ENCODE data around the gene ANO10.

Gene ANO10

DNA sequence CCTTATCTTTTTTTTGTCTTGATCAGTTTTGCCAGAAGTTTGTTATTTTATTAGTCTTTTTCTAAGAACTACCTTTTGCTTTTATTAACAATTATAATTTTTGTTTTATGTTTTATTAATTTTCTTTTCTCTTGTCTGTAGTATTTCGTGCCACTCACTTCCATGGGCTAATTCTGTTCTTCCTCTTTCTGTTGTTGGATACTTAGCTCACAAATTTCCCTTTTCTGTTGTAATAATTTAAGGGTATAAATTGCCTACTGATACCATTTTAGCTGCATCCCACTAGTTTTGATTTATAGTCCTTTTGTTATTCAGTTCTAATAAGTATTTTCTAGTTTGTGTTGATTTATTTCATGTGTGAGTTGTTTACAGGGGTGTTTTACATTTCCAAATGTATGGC is 286.8 kb downstream of the ANO10 start:
- H3K4me1 ChIP-seq (ENCODE audit: insufficient read depth, insufficient read length): no peaks in the 10 kb centered on the region
- H3K9me3 ChIP-seq (ENCODE audit: insufficient read depth, low read length): peaks cover 41% of the 10 kb centered on the region
- peaks cover 26% of the 10 kb centered on the region for H3K36me3 ChIP-seq (ENCODE audit: insufficient read depth, insufficient read length, low read length)
- TF ChIP-seq SUZ12 (IDR thresholded peaks at IDR 0.05; ENCODE audit: extremely low read depth, insufficient read depth, insufficient read length): no peak
- no peak for TF ChIP-seq ZNF274 (IDR thresholded peaks at IDR 0.05; ENCODE audit: low read depth, low read length)
- no peak for TF ChIP-seq YY1 (IDR thresholded peaks at IDR 0.05; ENCODE audit: insufficient read depth, insufficient read length)
- no peak for DNase-seq (ENCODE audit: low read depth, low spot score)
- no peaks in the 10 kb centered on the region for H3K27me3 ChIP-seq (ENCODE audit: insufficient read depth, insufficient read length)
- H3K9ac ChIP-seq (ENCODE audit: insufficient read length, low read depth): no peak overlapping the region
- H3K4me3 ChIP-seq (ENCODE audit: insufficient read length, low read depth): no peak overlapping the region

- TF ChIP-seq ZNF274 (IDR thresholded peaks at IDR 0.05; ENCODE audit: low read depth, low read length) (no peak), YY1 (IDR thresholded peaks at IDR 0.05; ENCODE audit: insufficient read depth, insufficient read length) (no peak)
- Histone ChIP-seq H3K4me1 (ENCODE audit: insufficient read depth, insufficient read length) (no peaks in the 10 kb centered on the region), H3K36me3 (ENCODE audit: insufficient read depth, insufficient read length, low read length) (peaks cover 18% of the 10 kb centered on the region), H3K9ac (ENCODE audit: insufficient read length, low read depth) (no peak overlapping the region), H3K27me3 (ENCODE audit: insufficient read depth, insufficient read length) (no peaks in the 10 kb centered on the region), H3K4me3 (ENCODE audit: insufficient read length, low read depth) (no peak overlapping the region), H3K9me3 (ENCODE audit: insufficient read depth, low read length) (peaks cover 15% of the 10 kb centered on the region)
- DNase-seq (ENCODE audit: low read depth, low spot score): no peak
These were observed 290.4 kb downstream of the ANO10 start for GRCh38 chr3:43331381-43331780.

DNA sequence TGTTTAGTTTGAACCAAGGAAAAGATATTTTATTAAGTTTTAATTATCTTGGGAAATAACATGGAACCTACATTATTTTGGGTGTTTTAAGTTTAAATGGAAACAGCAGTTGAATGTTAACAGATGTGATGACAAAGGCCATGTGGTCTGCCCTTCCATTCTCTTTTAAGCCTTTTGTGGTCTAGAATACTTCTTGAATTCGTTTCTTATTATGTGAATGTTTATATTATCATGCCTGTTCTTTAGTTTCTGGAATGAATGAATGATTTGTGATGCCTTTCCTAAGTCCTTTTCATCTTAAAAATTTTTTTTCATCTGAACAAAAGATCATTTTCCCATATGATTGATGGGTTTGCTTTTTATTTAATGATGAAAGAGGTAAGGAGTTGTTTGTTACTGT is 290.8 kb downstream of the ANO10 start:
- H3K27me3 ChIP-seq (ENCODE audit: insufficient read depth, insufficient read length): no peaks in the 10 kb centered on the region
- H3K4me1 ChIP-seq (ENCODE audit: insufficient read depth, insufficient read length): no peaks in the 10 kb centered on the region
- H3K9ac ChIP-seq (ENCODE audit: insufficient read length, low read depth): no peak overlapping the region
- H3K4me3 ChIP-seq (ENCODE audit: insufficient read length, low read depth): no peak overlapping the region
- no peak for DNase-seq (ENCODE audit: low read depth, low spot score)
- H3K9me3 ChIP-seq (ENCODE audit: insufficient read depth, low read length): peaks cover 11% of the 10 kb centered on the region
- H3K36me3 ChIP-seq (ENCODE audit: insufficient read depth, insufficient read length, low read length): peaks cover 18% of the 10 kb centered on the region
- TF ChIP-seq YY1 (IDR thresholded peaks at IDR 0.05; ENCODE audit: insufficient read depth, insufficient read length): no peak
- no peak for TF ChIP-seq ZNF274 (IDR thresholded peaks at IDR 0.05; ENCODE audit: low read depth, low read length)
- TF ChIP-seq SUZ12 (IDR thresholded peaks at IDR 0.05; ENCODE audit: extremely low read depth, insufficient read depth, insufficient read length): no peak

DNA sequence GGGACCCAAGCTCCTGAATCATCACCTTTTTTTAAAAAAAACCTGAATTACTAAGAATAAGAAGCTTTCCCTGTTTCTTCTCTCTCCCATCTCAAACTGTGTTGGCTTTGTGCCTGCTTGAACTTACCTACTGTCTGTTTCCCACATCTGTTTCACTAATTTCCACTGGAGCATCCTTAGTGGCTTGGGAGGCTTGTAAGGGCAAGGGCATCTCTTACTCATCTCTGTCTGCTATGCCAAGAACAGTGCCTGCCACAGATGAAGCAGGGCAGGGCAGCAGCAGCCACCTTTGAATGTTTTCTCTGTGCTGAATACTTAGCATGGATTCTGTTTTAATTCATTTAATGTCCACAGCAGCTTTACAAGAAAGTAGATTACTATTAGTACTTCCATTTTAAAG is 293.2 kb downstream of the ANO10 start:
- Histone ChIP-seq H3K36me3 (ENCODE audit: insufficient read depth, insufficient read length, low read length) (peaks cover 12% of the 10 kb centered on the region), H3K9ac (ENCODE audit: insufficient read length, low read depth) (no peak overlapping the region), H3K9me3 (ENCODE audit: insufficient read depth, low read length) (no peaks in the 10 kb centered on the region), H3K4me1 (ENCODE audit: insufficient read depth, insufficient read length) (no peaks in the 10 kb centered on the region), H3K27me3 (ENCODE audit: insufficient read depth, insufficient read length) (no peaks in the 10 kb centered on the region), H3K4me3 (ENCODE audit: insufficient read length, low read depth) (no peak overlapping the region)
- DNase-seq (ENCODE audit: low read depth, low spot score): no peak
- TF ChIP-seq YY1 (IDR thresholded peaks at IDR 0.05; ENCODE audit: insufficient read depth, insufficient read length): no peak
- no peak for TF ChIP-seq ZNF274 (IDR thresholded peaks at IDR 0.05; ENCODE audit: low read depth, low read length)
- TF ChIP-seq SUZ12 (IDR thresholded peaks at IDR 0.05; ENCODE audit: extremely low read depth, insufficient read depth, insufficient read length): no peak

DNA sequence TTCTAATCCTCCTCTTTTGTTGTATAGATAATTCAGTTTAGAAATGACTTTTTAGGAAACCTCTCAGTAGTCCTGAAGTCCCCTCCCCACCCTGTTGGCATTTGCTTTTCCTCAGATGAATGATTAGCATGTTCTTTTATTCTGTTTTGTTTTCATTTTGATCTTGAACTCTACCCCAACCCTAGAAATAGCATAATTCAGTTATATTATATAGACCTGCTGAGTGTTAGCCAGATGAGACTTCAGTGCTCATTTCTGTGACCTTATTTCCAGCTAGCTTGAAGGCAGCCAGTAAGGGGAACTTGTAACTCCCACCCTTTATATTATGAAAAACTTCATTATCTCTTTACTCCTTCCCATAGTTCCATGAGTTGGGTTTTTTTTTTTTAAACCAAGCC is 294.2 kb downstream of the ANO10 start:
- Histone ChIP-seq H3K4me3 (ENCODE audit: insufficient read length, low read depth) (no peak overlapping the region), H3K27me3 (ENCODE audit: insufficient read depth, insufficient read length) (no peaks in the 10 kb centered on the region), H3K36me3 (ENCODE audit: insufficient read depth, insufficient read length, low read length) (peaks cover 7% of the 10 kb centered on the region), H3K9me3 (ENCODE audit: insufficient read depth, low read length) (no peaks in the 10 kb centered on the region), H3K4me1 (ENCODE audit: insufficient read depth, insufficient read length) (no peaks in the 10 kb centered on the region), H3K9ac (ENCODE audit: insufficient read length, low read depth) (no peak overlapping the region)
- no peak for DNase-seq (ENCODE audit: low read depth, low spot score)
- TF ChIP-seq ZNF274 (IDR thresholded peaks at IDR 0.05; ENCODE audit: low read depth, low read length): no peak
- TF ChIP-seq SUZ12 (IDR thresholded peaks at IDR 0.05; ENCODE audit: extremely low read depth, insufficient read depth, insufficient read length): no peak
- TF ChIP-seq YY1 (IDR thresholded peaks at IDR 0.05; ENCODE audit: insufficient read depth, insufficient read length): no peak

GRCh38 chr3:43326891-43327581 is 294.8 kb downstream of the ANO10 start:
- H3K36me3 ChIP-seq (ENCODE audit: insufficient read depth, insufficient read length, low read length): peaks cover 3% of the 10 kb centered on the region
- DNase-seq (ENCODE audit: low read depth, low spot score): no peak
- no peaks in the 10 kb centered on the region for H3K27me3 ChIP-seq (ENCODE audit: insufficient read depth, insufficient read length)
- no peak overlapping the region for H3K9ac ChIP-seq (ENCODE audit: insufficient read length, low read depth)
- no peak overlapping the region for H3K4me3 ChIP-seq (ENCODE audit: insufficient read length, low read depth)
- H3K9me3 ChIP-seq (ENCODE audit: insufficient read depth, low read length): no peaks in the 10 kb centered on the region
- no peaks in the 10 kb centered on the region for H3K4me1 ChIP-seq (ENCODE audit: insufficient read depth, insufficient read length)
- TF ChIP-seq YY1 (IDR thresholded peaks at IDR 0.05; ENCODE audit: insufficient read depth, insufficient read length): no peak
- TF ChIP-seq SUZ12 (IDR thresholded peaks at IDR 0.05; ENCODE audit: extremely low read depth, insufficient read depth, insufficient read length): no peak
- no peak for TF ChIP-seq ZNF274 (IDR thresholded peaks at IDR 0.05; ENCODE audit: low read depth, low read length)

GRCh38 chr3:43323541-43323940 is 298.3 kb downstream of the ANO10 start:
- no peak for TF ChIP-seq ZNF274 (IDR thresholded peaks at IDR 0.05; ENCODE audit: low read depth, low read length)
- no peaks in the 10 kb centered on the region for H3K9me3 ChIP-seq (ENCODE audit: insufficient read depth, low read length)
- H3K36me3 ChIP-seq (ENCODE audit: insufficient read depth, insufficient read length, low read length): peaks cover 3% of the 10 kb centered on the region
- no peak overlapping the region for H3K9ac ChIP-seq (ENCODE audit: insufficient read length, low read depth)
- DNase-seq (ENCODE audit: low read depth, low spot score): no peak
- no peaks in the 10 kb centered on the region for H3K4me1 ChIP-seq (ENCODE audit: insufficient read depth, insufficient read length)
- no peak overlapping the region for H3K4me3 ChIP-seq (ENCODE audit: insufficient read length, low read depth)
- no peaks in the 10 kb centered on the region for H3K27me3 ChIP-seq (ENCODE audit: insufficient read depth, insufficient read length)

Data from NT2/D1 (cell line).